Thoracic aorta (tissue), 2 donors: ENCODE data around the gene IRF2BP2. TPM values are rescaled to one million over a fixed set of nuclear protein-coding genes. Genes with fewer than 3 reads are reported as not detected.

ENCODE experiments used
- ATAC-seq: fragments of 150-250 bp; one replicate; pipeline ENCODE4 v1.8.0; 2017; ENCODE audit warnings: low read depth; ENCODE audit not compliant: insufficient number of reproducible peaks, low FRiP score
- DNase-seq: peaks from one replicate; pipeline ENCODE4 v3.0.0-alpha.2; 2020; ENCODE audit warnings: low spot score
- H3K27ac ChIP-seq, 2 donors: fragments of 200-600 bp; sonication (generic); 1 replicate in 1 of 2; 2 replicates in 1 of 2; pipeline ENCODE4 v1.5.1; 2016; ENCODE audit warnings: mild to moderate bottlenecking in 2 of 2, moderate library complexity in 2 of 2
- H3K27me3 ChIP-seq: fragments of 200-600 bp; sonication (generic); replicated peaks from 2 replicates; pipeline ENCODE4 v1.6.0; 2016; ENCODE audit warnings: mild to moderate bottlenecking; ENCODE audit not compliant: insufficient read depth
- H3K36me3 ChIP-seq: fragments of 200-600 bp; sonication (generic); one replicate; pipeline ENCODE4 v1.5.1; 2016
- H3K4me1 ChIP-seq, 2 donors: fragments of 200-600 bp; sonication (generic); 1 replicate in 1 of 2; 2 replicates in 1 of 2; pipeline versions ENCODE4 v1.5.1 to v1.6.0; 2016; ENCODE audit warnings: low read depth in 2 of 2, mild to moderate bottlenecking in 1 of 2; ENCODE audit not compliant: control insufficient read depth in 1 of 2
- H3K4me3 ChIP-seq: fragments of 200-600 bp; sonication (generic); 2 replicates; pipeline ENCODE4 v1.5.1; 2016; ENCODE audit warnings: mild to moderate bottlenecking
- H3K9me3 ChIP-seq: fragments of 200-600 bp; sonication (generic); 2 replicates; pipeline ENCODE4 v1.5.1; 2016
- total RNA-seq, 2 donors: library from RNA; depleted of rRNA; stranded (reverse); fragments of >200 nt; gene quantifications; one replicate each; pipeline versions ENCODE4 v1.1.0 to v1.2.3, GENCODE V29; 2016
- TF ChIP-seq, protein P1 (sequence below): fragments of 200-600 bp; sonication (generic); IDR thresholded peaks from one replicate; pipeline ENCODE4 v1.5.1; 2019; ENCODE audit warnings: antibody characterized with exemption

The IRF2BP2 gene
- total RNA-seq, 2 donors from 2014 or later: 114 to 175 TPM

DNA sequence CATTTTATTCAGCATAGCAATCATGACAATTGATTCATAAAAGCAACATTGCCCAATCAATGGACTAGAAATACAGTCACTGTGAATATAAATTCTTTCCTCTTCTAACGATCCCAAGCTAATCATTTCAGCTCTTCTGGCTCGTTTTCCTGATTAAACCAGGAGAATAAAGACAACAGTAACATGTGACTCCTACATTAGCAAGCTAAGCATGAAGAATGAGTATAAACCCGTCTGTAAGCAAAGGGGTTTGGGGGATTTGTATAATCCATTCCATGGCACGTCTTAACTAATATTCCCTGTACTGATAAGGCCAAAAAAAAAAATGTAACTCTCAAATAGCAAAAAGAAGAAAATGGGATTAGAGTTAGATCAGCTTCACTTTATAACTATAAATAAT is 21.6 kb downstream of the IRF2BP2 start:
- ATAC-seq (no peak), DNase-seq (no peak)
- Histone ChIP-seq H3K4me1 (peaks cover 36 to 60% of the 10 kb centered on the region in 2 donors), H3K27me3 (no peaks in the 10 kb centered on the region), H3K9me3 (no peaks in the 10 kb centered on the region), H3K36me3 (no peaks in the 10 kb centered on the region), H3K4me3 (no peak overlapping the region), H3K27ac (no peak overlapping the region)
- TF ChIP-seq, protein P1, sequence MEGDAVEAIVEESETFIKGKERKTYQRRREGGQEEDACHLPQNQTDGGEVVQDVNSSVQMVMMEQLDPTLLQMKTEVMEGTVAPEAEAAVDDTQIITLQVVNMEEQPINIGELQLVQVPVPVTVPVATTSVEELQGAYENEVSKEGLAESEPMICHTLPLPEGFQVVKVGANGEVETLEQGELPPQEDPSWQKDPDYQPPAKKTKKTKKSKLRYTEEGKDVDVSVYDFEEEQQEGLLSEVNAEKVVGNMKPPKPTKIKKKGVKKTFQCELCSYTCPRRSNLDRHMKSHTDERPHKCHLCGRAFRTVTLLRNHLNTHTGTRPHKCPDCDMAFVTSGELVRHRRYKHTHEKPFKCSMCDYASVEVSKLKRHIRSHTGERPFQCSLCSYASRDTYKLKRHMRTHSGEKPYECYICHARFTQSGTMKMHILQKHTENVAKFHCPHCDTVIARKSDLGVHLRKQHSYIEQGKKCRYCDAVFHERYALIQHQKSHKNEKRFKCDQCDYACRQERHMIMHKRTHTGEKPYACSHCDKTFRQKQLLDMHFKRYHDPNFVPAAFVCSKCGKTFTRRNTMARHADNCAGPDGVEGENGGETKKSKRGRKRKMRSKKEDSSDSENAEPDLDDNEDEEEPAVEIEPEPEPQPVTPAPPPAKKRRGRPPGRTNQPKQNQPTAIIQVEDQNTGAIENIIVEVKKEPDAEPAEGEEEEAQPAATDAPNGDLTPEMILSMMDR: no peak

DNA sequence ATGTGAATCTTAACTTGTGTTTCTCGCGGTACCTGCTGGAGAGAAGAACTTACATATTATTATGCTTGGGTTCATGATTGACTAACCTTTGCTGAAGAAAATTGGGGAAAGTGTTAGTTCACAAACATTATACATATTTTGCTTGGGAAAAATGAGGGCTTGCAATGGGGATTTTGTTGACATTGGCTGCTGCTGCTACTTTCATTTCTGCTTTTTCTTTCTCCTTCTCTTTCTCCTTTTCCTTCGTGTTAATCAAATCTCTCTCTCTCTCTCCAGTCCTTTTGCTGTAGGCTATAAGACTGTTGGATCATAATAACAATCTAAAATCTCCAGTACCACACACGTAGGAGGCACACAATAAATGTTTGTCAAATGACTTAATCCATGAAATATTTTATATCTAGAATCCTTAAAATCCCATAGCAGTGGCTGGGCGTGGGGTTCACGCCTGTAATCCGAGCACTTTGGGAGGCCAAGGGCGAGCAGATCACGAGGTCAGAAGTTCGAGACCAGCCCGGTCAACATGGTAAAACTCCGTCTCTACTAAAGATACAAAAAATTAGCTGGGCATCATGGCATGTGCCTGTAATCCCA is 23.0 kb downstream of the IRF2BP2 start:
- TF ChIP-seq, protein P1: no peak
- DNase-seq: no peak
- Histone ChIP-seq H3K36me3 (no peaks in the 10 kb centered on the region), H3K4me1 (peaks cover 48 to 74% of the 10 kb centered on the region in 2 donors), H3K4me3 (peak overlapping the region; percentile 21), H3K27ac (peak overlapping the region; percentile 80 to 85), H3K27me3 (no peaks in the 10 kb centered on the region), H3K9me3 (no peaks in the 10 kb centered on the region)
- no peak for ATAC-seq

- DNase-seq: no peak
- ATAC-seq: no peak
- Histone ChIP-seq H3K9me3 (no peaks in the 10 kb centered on the region), H3K4me1 (peaks cover 48 to 81% of the 10 kb centered on the region in 2 donors), H3K4me3 (no peak overlapping the region), H3K27me3 (no peaks in the 10 kb centered on the region), H3K36me3 (no peaks in the 10 kb centered on the region), H3K27ac (peak overlapping the region; percentile 80 to 85)
- TF ChIP-seq, protein P1: no peak
Observed at GRCh38 chr1:234586304-234586703, 23.7 kb downstream of the IRF2BP2 start.

GRCh38 chr1:234585330-234586055 is 24.5 kb downstream of the IRF2BP2 start:
- ATAC-seq: peak; percentile 60
- Histone ChIP-seq H3K27me3 (no peaks in the 10 kb centered on the region), H3K36me3 (no peaks in the 10 kb centered on the region), H3K4me1 (peaks cover 48 to 80% of the 10 kb centered on the region in 2 donors), H3K4me3 (peak overlapping the region; percentile 19), H3K9me3 (no peaks in the 10 kb centered on the region), H3K27ac (peak overlapping the region; percentile 80 to 85)
- DNase-seq: no peak
- TF ChIP-seq, protein P1: no peak

- Histone ChIP-seq H3K36me3 (no peaks in the 10 kb centered on the region), H3K4me3 (no peak overlapping the region), H3K4me1 (peaks cover 48 to 74% of the 10 kb centered on the region in 2 donors), H3K9me3 (no peaks in the 10 kb centered on the region), H3K27ac (peak overlapping the region; percentile 80 to 85), H3K27me3 (no peaks in the 10 kb centered on the region)
- DNase-seq: no peak
- TF ChIP-seq, protein P1: no peak
- no peak for ATAC-seq
Observed at GRCh38 chr1:234584926-234585325, 25.1 kb downstream of the IRF2BP2 start.
